ENCODE data around the gene JMJD4. TPM values are rescaled to one million over a fixed set of nuclear protein-coding genes. Genes with fewer than 3 reads are reported as not detected.
A peak's percentile ranks its signal among the peaks of the same experiment; 100 is the strongest.

JMJD4 gene
- total and polyA plus RNA-seq, 4 donors = 10.6 to 14.4 (median 12.6) TPM

GRCh38 chr1:227759341-227760300 is 24.5 kb upstream of the JMJD4 start:
- Histone ChIP-seq H3K27ac (ENCODE audit: low read depth in 1 of 2, low read length in 2 of 2) (no peak overlapping the region), H3K9me3 (ENCODE audit: control insufficient read depth, low read length) (no peaks in the 10 kb centered on the region), H3K27me3 (ENCODE audit: control insufficient read depth in 1 of 2, insufficient read depth in 2 of 2, low read length in 1 of 2) (no peaks in the 10 kb centered on the region), H3K4me1 (ENCODE audit: control insufficient read depth in 1 of 2, insufficient read depth in 2 of 2, low read length in 2 of 2) (no peaks in the 10 kb centered on the region), H3K4me3 (ENCODE audit: low read length in 2 of 2) (no peak overlapping the region), H3K36me3 (ENCODE audit: control insufficient read depth in 1 of 2, insufficient read depth in 2 of 2, low read length in 1 of 2) (no peaks in the 10 kb centered on the region)
- DNase-seq (peak in 1 of 2 donors; percentile 9), ATAC-seq (ENCODE audit: low FRiP score) (no peak)
- intact Hi-C loops (cut with DNase I) = loop anchor here (5.0 to 10.0 kb wide), 2 partner anchors 125 to 188 kb away; partner anchors contain the start of gene WNT9A (in 1 of the 2)
- WGBS, 2 donors = 80 to 82% methylated on average over 15 of the region's 15 CpGs

GRCh38 chr1:227758366-227758765 is 23.3 kb upstream of the JMJD4 start:
- H3K4me1 ChIP-seq (ENCODE audit: control insufficient read depth in 1 of 2, insufficient read depth in 2 of 2, low read length in 2 of 2) = peaks cover 0 to 1% of the 10 kb centered on the region in 2 donors
- no peak overlapping the region for H3K4me3 ChIP-seq (ENCODE audit: low read length in 2 of 2)
- ATAC-seq (ENCODE audit: low FRiP score) (no peak), DNase-seq (no peak)
- H3K9me3 ChIP-seq (ENCODE audit: control insufficient read depth, low read length) = no peaks in the 10 kb centered on the region
- intact Hi-C loops (cut with DNase I) = no loop called here
- H3K27me3 ChIP-seq (ENCODE audit: control insufficient read depth in 1 of 2, insufficient read depth in 2 of 2, low read length in 1 of 2) = no peaks in the 10 kb centered on the region
- H3K36me3 ChIP-seq (ENCODE audit: control insufficient read depth in 1 of 2, insufficient read depth in 2 of 2, low read length in 1 of 2) = no peaks in the 10 kb centered on the region
- 78 to 83% methylated on average over 6 of the region's 6 CpGs for WGBS, 2 donors
- no peak overlapping the region for H3K27ac ChIP-seq (ENCODE audit: low read depth in 1 of 2, low read length in 2 of 2)

- ATAC-seq (ENCODE audit: low FRiP score) = no peak
- H3K9me3 ChIP-seq (ENCODE audit: control insufficient read depth, low read length) = no peaks in the 10 kb centered on the region
- peaks cover 0 to 1% of the 10 kb centered on the region in 2 donors for H3K4me1 ChIP-seq (ENCODE audit: control insufficient read depth in 1 of 2, insufficient read depth in 2 of 2, low read length in 2 of 2)
- no peaks in the 10 kb centered on the region for H3K36me3 ChIP-seq (ENCODE audit: control insufficient read depth in 1 of 2, insufficient read depth in 2 of 2, low read length in 1 of 2)
- H3K27me3 ChIP-seq (ENCODE audit: control insufficient read depth in 1 of 2, insufficient read depth in 2 of 2, low read length in 1 of 2) = no peaks in the 10 kb centered on the region
- no peak for DNase-seq
- intact Hi-C loops (cut with DNase I) = no loop called here
- WGBS, 2 donors = 58 to 63% methylated on average over 2 of the region's 2 CpGs
- H3K27ac ChIP-seq (ENCODE audit: low read depth in 1 of 2, low read length in 2 of 2) = no peak overlapping the region
- no peak overlapping the region for H3K4me3 ChIP-seq (ENCODE audit: low read length in 2 of 2)
These were observed 22.7 kb upstream of the JMJD4 start for GRCh38 chr1:227757781-227758180.

GRCh38 chr1:227756172-227756959 is 21.3 kb upstream of the JMJD4 start:
- ATAC-seq (ENCODE audit: low FRiP score) = no peak
- WGBS, 2 donors = 85 to 87% methylated on average over 13 of the region's 13 CpGs
- Histone ChIP-seq H3K4me1 (ENCODE audit: control insufficient read depth in 1 of 2, insufficient read depth in 2 of 2, low read length in 2 of 2) (peaks cover 0 to 1% of the 10 kb centered on the region in 2 donors), H3K9me3 (ENCODE audit: control insufficient read depth, low read length) (no peaks in the 10 kb centered on the region), H3K27me3 (ENCODE audit: control insufficient read depth in 1 of 2, insufficient read depth in 2 of 2, low read length in 1 of 2) (no peaks in the 10 kb centered on the region), H3K4me3 (ENCODE audit: low read length in 2 of 2) (no peak overlapping the region), H3K27ac (ENCODE audit: low read depth in 1 of 2, low read length in 2 of 2) (no peak overlapping the region), H3K36me3 (ENCODE audit: control insufficient read depth in 1 of 2, insufficient read depth in 2 of 2, low read length in 1 of 2) (no peaks in the 10 kb centered on the region)
- no peak for DNase-seq
- intact Hi-C loops (cut with DNase I) = no loop called here

DNA sequence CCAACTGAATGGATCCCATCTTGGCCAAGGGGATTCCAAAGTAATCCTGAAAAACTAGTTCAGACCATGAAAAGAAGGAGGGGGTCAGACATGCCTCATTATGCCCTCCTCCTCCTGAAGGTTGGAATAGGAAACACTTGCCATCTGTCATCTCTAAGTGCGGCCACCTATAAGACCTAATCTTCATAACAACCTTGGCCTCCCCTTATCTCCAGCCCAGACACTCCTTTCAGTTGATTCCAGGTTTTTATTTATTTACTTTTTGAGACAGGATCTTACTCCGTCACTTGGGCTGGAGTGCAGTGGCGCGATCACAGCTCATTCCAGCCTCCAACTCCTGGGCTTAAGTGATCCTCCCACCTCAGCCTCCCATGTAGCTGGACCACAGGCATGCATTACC is 19.9 kb upstream of the JMJD4 start:
- Histone ChIP-seq H3K4me1 (ENCODE audit: control insufficient read depth in 1 of 2, insufficient read depth in 2 of 2, low read length in 2 of 2) (peaks cover 0 to 1% of the 10 kb centered on the region in 2 donors), H3K4me3 (ENCODE audit: low read length in 2 of 2) (no peak overlapping the region), H3K27me3 (ENCODE audit: control insufficient read depth in 1 of 2, insufficient read depth in 2 of 2, low read length in 1 of 2) (no peaks in the 10 kb centered on the region), H3K27ac (ENCODE audit: low read depth in 1 of 2, low read length in 2 of 2) (no peak overlapping the region), H3K36me3 (ENCODE audit: control insufficient read depth in 1 of 2, insufficient read depth in 2 of 2, low read length in 1 of 2) (no peaks in the 10 kb centered on the region), H3K9me3 (ENCODE audit: control insufficient read depth, low read length) (no peaks in the 10 kb centered on the region)
- ATAC-seq (ENCODE audit: low FRiP score) (no peak), DNase-seq (no peak)
- intact Hi-C loops (cut with DNase I) = no loop called here
- WGBS, 2 donors = 93 to 98% methylated on average over 4 of the region's 4 CpGs

DNA sequence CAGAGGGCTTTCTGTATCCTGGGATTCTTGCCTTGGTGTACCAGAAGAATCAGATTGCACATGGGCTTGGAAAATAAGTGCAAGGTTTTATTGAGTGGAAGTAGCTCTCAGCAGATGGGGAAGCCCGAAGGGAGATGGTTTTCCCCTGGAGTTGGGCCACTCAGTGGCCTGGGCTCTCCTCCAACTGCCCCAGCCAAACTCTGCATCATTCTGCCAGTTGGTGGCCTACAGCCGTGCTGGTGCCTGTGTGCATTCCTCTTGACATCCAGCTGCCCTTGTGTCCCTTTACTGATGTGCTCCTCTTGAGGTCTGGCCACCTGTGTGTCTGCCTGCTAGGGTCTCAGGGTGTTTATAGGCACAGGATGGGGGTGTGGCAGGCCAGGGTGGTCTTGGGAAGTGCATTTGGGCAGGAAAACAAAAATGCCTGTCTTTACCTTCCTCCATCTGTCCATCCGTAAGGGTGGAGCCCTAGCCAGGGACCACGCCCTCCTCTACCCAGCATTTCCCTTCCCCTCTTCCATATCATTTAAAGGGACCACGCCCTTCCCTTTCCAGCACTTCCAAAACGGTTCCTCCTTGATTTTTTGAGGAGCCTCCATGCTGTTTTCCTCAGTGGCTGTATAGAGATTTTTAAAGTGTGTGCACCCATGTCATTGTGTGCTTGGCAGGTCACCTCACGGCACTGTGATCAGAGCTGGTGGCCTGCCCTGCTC is 19.1 kb upstream of the JMJD4 start:
- no peaks in the 10 kb centered on the region for H3K36me3 ChIP-seq (ENCODE audit: control insufficient read depth in 1 of 2, insufficient read depth in 2 of 2, low read length in 1 of 2)
- ATAC-seq (ENCODE audit: low FRiP score) (no peak), DNase-seq (no peak)
- no peak overlapping the region for H3K4me3 ChIP-seq (ENCODE audit: low read length in 2 of 2)
- 48 to 56% methylated on average over 7 of the region's 7 CpGs for WGBS, 2 donors
- H3K4me1 ChIP-seq (ENCODE audit: control insufficient read depth in 1 of 2, insufficient read depth in 2 of 2, low read length in 2 of 2) = peaks cover 0 to 1% of the 10 kb centered on the region in 2 donors
- no peaks in the 10 kb centered on the region for H3K9me3 ChIP-seq (ENCODE audit: control insufficient read depth, low read length)
- no peaks in the 10 kb centered on the region for H3K27me3 ChIP-seq (ENCODE audit: control insufficient read depth in 1 of 2, insufficient read depth in 2 of 2, low read length in 1 of 2)
- H3K27ac ChIP-seq (ENCODE audit: low read depth in 1 of 2, low read length in 2 of 2) = no peak overlapping the region
- intact Hi-C loops (cut with DNase I) = no loop called here

GRCh38 chr1:227749916-227750710 is 15.0 kb upstream of the JMJD4 start:
- Histone ChIP-seq H3K36me3 (ENCODE audit: control insufficient read depth in 1 of 2, insufficient read depth in 2 of 2, low read length in 1 of 2) (peaks cover 0 to 2% of the 10 kb centered on the region in 2 donors), H3K9me3 (ENCODE audit: control insufficient read depth, low read length) (no peaks in the 10 kb centered on the region), H3K4me3 (ENCODE audit: low read length in 2 of 2) (no peak overlapping the region), H3K4me1 (ENCODE audit: control insufficient read depth in 1 of 2, insufficient read depth in 2 of 2, low read length in 2 of 2) (peaks cover 0 to 1% of the 10 kb centered on the region in 2 donors), H3K27ac (ENCODE audit: low read depth in 1 of 2, low read length in 2 of 2) (no peak overlapping the region), H3K27me3 (ENCODE audit: control insufficient read depth in 1 of 2, insufficient read depth in 2 of 2, low read length in 1 of 2) (no peaks in the 10 kb centered on the region)
- DNase-seq = peak in 1 of 2 donors; percentile 40
- intact Hi-C loops (cut with DNase I) = no loop called here
- ATAC-seq (ENCODE audit: low FRiP score) = no peak
- 76 to 77% methylated on average over 19 of the region's 19 CpGs for WGBS, 2 donors

GRCh38 chr1:227749225-227749624 is 14.1 kb upstream of the JMJD4 start:
- Histone ChIP-seq H3K4me3 (ENCODE audit: low read length in 2 of 2) (no peak overlapping the region), H3K27ac (ENCODE audit: low read depth in 1 of 2, low read length in 2 of 2) (no peak overlapping the region), H3K4me1 (ENCODE audit: control insufficient read depth in 1 of 2, insufficient read depth in 2 of 2, low read length in 2 of 2) (peaks cover 0 to 1% of the 10 kb centered on the region in 2 donors), H3K9me3 (ENCODE audit: control insufficient read depth, low read length) (no peaks in the 10 kb centered on the region), H3K36me3 (ENCODE audit: control insufficient read depth in 1 of 2, insufficient read depth in 2 of 2, low read length in 1 of 2) (peaks cover 0 to 2% of the 10 kb centered on the region in 2 donors), H3K27me3 (ENCODE audit: control insufficient read depth in 1 of 2, insufficient read depth in 2 of 2, low read length in 1 of 2) (no peaks in the 10 kb centered on the region)
- ATAC-seq (ENCODE audit: low FRiP score) (no peak), DNase-seq (peak in 1 of 2 donors; percentile 43)
- intact Hi-C loops (cut with DNase I) = no loop called here
- 79 to 80% methylated on average over 7 of the region's 7 CpGs for whole genome bisulfite sequencing, 2 donors

Data from aorta (tissue), 5 donors.